Erythroblast (primary cell): Measurements from ENCODE around the gene B3GNT3.

Experiments used
- GATA1 ChIP-seq: IDR thresholded peaks from 2 replicates; pipeline ENCODE4 v1.6.1; 2011; ENCODE audit warnings: low read depth, mild to moderate bottlenecking, control low read depth, low read length, moderate library complexity
- POLR2A ChIP-seq: IDR thresholded peaks from 2 replicates; pipeline ENCODE4 v1.6.1; 2011; ENCODE audit warnings: mild to moderate bottlenecking, low read length

- no peak for TF ChIP-seq POLR2A
- no peak for TF ChIP-seq GATA1
These were observed 60.6 kb downstream of the B3GNT3 start for GRCh38 chr19:17855280-17856152.
